HepG2 (cell line): Measurements from ENCODE around the gene ZSCAN26. TPM values are rescaled to one million over a fixed set of nuclear protein-coding genes. Genes with fewer than 3 reads are reported as not detected.

Experiments used
- DNMT3B ChIP-seq: conservative IDR thresholded peaks from 2 replicates; pipeline ENCODE4 v1.6.1; 2016; ENCODE audit warnings: missing biosample characterization, control low read depth
- ESRRA ChIP-seq: sonication (generic); formaldehyde crosslinking; IDR thresholded peaks from 2 replicates; pipeline ENCODE4 v1.5.1; 2020; ENCODE audit warnings: mild to moderate bottlenecking, low read depth, missing genetic modification reagents
- HBP1 ChIP-seq: IDR thresholded peaks from 2 replicates; pipeline ENCODE4 v1.6.1; 2016; ENCODE audit warnings: low read depth, control low read depth
- KAT8 ChIP-seq: IDR thresholded peaks from 2 replicates; pipeline ENCODE4 v1.6.1; 2016; ENCODE audit warnings: missing genetic modification reagents, missing compliant biosample characterization
- KDM5A ChIP-seq: fragments of 200-600 bp; sonication (generic); IDR thresholded peaks from 2 replicates; pipeline ENCODE4 v1.7.0; 2018; ENCODE audit warnings: antibody characterized with exemption, mild to moderate bottlenecking, low read length, borderline replicate concordance
- KMT2A ChIP-seq: sonication (generic); formaldehyde crosslinking; IDR thresholded peaks from 2 replicates; pipeline ENCODE4 v1.4.0; 2020; ENCODE audit warnings: missing genetic modification reagents
- KMT2B ChIP-seq: IDR thresholded peaks from 2 replicates; pipeline ENCODE4 v1.6.1; 2016; ENCODE audit warnings: missing genetic modification reagents, missing compliant biosample characterization
- MTA1 ChIP-seq: sonication (generic); formaldehyde crosslinking; IDR thresholded peaks from 2 replicates; pipeline ENCODE4 v1.4.0; 2020; ENCODE audit warnings: missing genetic modification reagents, mild to moderate bottlenecking, borderline replicate concordance
- NFKB2 ChIP-seq: sonication (generic); formaldehyde crosslinking; IDR thresholded peaks from 2 replicates; pipeline ENCODE4 v1.4.0; 2020; ENCODE audit warnings: missing genetic modification reagents, borderline replicate concordance
- REST ChIP-seq, 2 experiments: IDR thresholded peaks; 2 replicates each; pipeline ENCODE4 v1.6.1; 2011 to 2012; ENCODE audit warnings: low read length in 2 of 2, borderline replicate concordance in 1 of 2, low read depth in 1 of 2, mild to moderate bottlenecking in 1 of 2, moderate library complexity in 1 of 2
- TBP ChIP-seq: sonication (generic); formaldehyde crosslinking; IDR thresholded peaks from 2 replicates; pipeline ENCODE4 v1.5.0; 2020; ENCODE audit warnings: missing genetic modification reagents
- ZBTB46 ChIP-seq: sonication (generic); formaldehyde crosslinking; IDR thresholded peaks from 2 replicates; pipeline ENCODE4 v1.4.0; 2020; ENCODE audit warnings: mild to moderate bottlenecking, missing genetic modification reagents, borderline replicate concordance
- ZBTB7A ChIP-seq: sonication (generic); formaldehyde crosslinking; IDR thresholded peaks from 2 replicates; pipeline ENCODE4 v1.8.0; 2022; ENCODE audit warnings: mild to moderate bottlenecking, missing genetic modification reagents
- ZNF460 ChIP-seq: sonication (generic); formaldehyde crosslinking; IDR thresholded peaks from 2 replicates; pipeline ENCODE4 v1.5.1; 2020; ENCODE audit warnings: missing genetic modification reagents, mild to moderate bottlenecking, borderline replicate concordance
- ZNF552 ChIP-seq: sonication (generic); formaldehyde crosslinking; IDR thresholded peaks from 2 replicates; pipeline ENCODE4 v1.9.0; 2022; ENCODE audit warnings: missing genetic modification reagents, mild to moderate bottlenecking, borderline replicate concordance
- ZNF598 ChIP-seq: sonication (generic); formaldehyde crosslinking; IDR thresholded peaks from 2 replicates; pipeline ENCODE4 v1.5.1; 2020; ENCODE audit warnings: mild to moderate bottlenecking, missing genetic modification reagents, borderline replicate concordance
- ZNF687 ChIP-seq: sonication (generic); formaldehyde crosslinking; IDR thresholded peaks from 2 replicates; pipeline ENCODE4 v1.5.1; 2020; ENCODE audit warnings: mild to moderate bottlenecking, missing genetic modification reagents, moderate library complexity
- polyA plus RNA-seq, 8 experiments: library from polyadenylated mRNA; depleted of rRNA in 3 of 8; stranded (reverse) in 7 of 8; unstranded in 1 of 8; fragments of >200 nt; fragmentation: Illumina TruSeq in 4 of 8; extraction: Trizol in 4 of 8; gene quantifications; 2 replicates each; pipeline versions ENCODE4 v1.2.1 to v1.2.3, GENCODE V29; 2011 to 2016; ENCODE audit warnings: low read depth in 4 of 8, missing spikeins in 1 of 8, mixed read lengths in 1 of 8; ENCODE audit not compliant: insufficient read depth in 1 of 8
- total RNA-seq, 5 experiments: library from RNA; depleted of rRNA; stranded (reverse); fragments of >200 nt; fragmentation: Illumina TruSeq; extraction: Trizol; gene quantifications; 2 replicates each; pipeline ENCODE4 v1.2.3, GENCODE V29; 2016; ENCODE audit warnings: low read depth in 1 of 5

Gene ZSCAN26
- total and polyA plus RNA-seq, 2 of the 13 experiments (the other 11 are each of a cell fraction or from before 2014, with no cell fraction given), result 12.0 to 15.6 TPM

- TF ChIP-seq ZBTB46 (CRISPR knock-in tag), result no peak
- peak; percentile 97 for TF ChIP-seq KMT2B (CRISPR knock-in tag)
- TF ChIP-seq HBP1 (CRISPR knock-in tag), result peak; percentile 92
- TF ChIP-seq KDM5A, result peak; percentile 74; the same call in 1 of the 2 replicates
- peak; percentile 92; the same call in 1 of the 2 replicates for TF ChIP-seq ZNF598 (CRISPR knock-in tag)
- TF ChIP-seq ZNF460 (CRISPR knock-in tag), result no peak
- TF ChIP-seq KMT2A, result peak; percentile 93
- peak; percentile 92 for TF ChIP-seq DNMT3B (CRISPR knock-in tag)
- TF ChIP-seq ESRRA, result no peak; the same call in 1 of the 2 replicates
- TF ChIP-seq ZBTB7A (CRISPR knock-in tag), result no peak
- TF ChIP-seq ZNF552 (CRISPR knock-in tag), result peak; percentile 75; the same call in 1 of the 2 replicates
- peak; percentile 28; the same call in 1 of the 2 replicates for TF ChIP-seq MTA1 (CRISPR knock-in tag)
- peak in 1 of 2 experiments; percentile 65; a peak in 1 of 4 replicates for TF ChIP-seq REST (IDR thresholded peaks at IDR 0.05; ENCODE audit: borderline replicate concordance in 1 of 2, low read depth in 1 of 2, low read length in 2 of 2)
- no peak for TF ChIP-seq TBP
- peak; percentile 73; the same call in 1 of the 2 replicates for TF ChIP-seq NFKB2 (CRISPR knock-in tag)
- TF ChIP-seq ZNF687 (CRISPR knock-in tag), result peak; percentile 84
- peak; percentile 95 for TF ChIP-seq KAT8 (CRISPR knock-in tag)
Measured at GRCh38 chr6:28281288-28282064, 14.5 kb downstream of the ZSCAN26 start, which contains the start of gene PGBD1 (continued).
